ENCODE results near the gene TWNK. TPM values are rescaled to one million over a fixed set of nuclear protein-coding genes. Genes with fewer than 3 reads are reported as not detected.
A peak's percentile ranks its signal among the peaks of the same experiment; 100 is the strongest.

The TWNK gene
- total and polyA plus RNA-seq, 5 experiments from 2014 or later, result 5.3 to 18.2 (median 17.0) TPM

DNA sequence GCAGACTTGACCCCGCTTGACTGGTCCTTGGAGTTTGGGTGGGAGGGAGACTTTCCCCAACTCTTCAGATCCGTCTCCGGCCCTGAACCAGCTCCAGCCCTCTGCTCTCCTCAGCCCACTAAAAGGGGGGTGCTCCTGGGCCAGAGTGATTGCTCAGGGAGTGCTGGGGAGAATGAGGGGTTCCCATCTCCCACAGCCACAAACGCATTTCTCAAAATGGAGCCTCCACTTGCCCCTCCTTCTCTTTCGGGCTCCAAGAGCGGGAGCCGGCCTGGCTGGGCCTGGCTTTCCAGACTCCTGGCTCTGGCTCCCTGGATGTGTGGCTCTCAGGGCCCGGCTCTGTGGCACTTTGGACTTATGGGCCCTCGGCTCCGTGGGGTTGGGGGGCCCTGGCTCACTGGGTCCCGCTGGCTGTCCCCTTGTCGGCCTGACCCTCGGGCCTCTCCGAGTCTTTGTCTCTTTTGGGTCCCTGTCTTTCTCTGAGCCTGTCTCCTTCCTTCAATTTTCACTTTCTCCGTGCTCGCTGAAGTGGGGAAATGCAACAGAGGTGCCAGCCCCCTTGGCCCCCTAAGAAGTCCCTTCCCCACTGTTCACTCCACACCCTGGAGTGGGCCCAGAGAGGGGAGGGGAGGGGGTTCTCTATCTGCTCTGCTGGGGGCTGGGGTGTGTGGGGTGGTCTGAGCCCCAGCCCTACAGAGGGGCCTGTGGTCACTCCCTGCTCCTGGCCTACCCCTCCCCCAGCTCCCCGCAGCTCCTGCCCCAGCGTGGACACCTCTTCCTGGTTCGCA lies 13.0 kb downstream of the TWNK start:
- Mint-ChIP-seq H3K4me1 (peaks cover 21 to 33% (median 30%) of the 10 kb centered on the region in 4 donors), H3K9me3 (no peaks in the 10 kb centered on the region), H3K27me3 (no peaks in the 10 kb centered on the region), H3K27ac (peak overlapping the region in 9 of 10 donors; percentile 65 to 97 (median 81)), H3K36me3 (peaks cover 0 to 6% (median 0%) of the 10 kb centered on the region in 3 donors), H3K4me3 (peak overlapping the region; percentile 26 to 89 (median 79))
- ATAC-seq, result no peak
- POLR2A ChIA-PET, result interaction anchor here (1.3 to 5.7 kb wide), 5 partner anchors 12 to 32 kb away, joined by 4 to 82 read pairs (median 34); partner anchors contain the start of genes MRPL43, PDZD7, SFXN3 and TWNK
- peak in 1 of 10 donors; percentile 54 for DNase-seq

DNA sequence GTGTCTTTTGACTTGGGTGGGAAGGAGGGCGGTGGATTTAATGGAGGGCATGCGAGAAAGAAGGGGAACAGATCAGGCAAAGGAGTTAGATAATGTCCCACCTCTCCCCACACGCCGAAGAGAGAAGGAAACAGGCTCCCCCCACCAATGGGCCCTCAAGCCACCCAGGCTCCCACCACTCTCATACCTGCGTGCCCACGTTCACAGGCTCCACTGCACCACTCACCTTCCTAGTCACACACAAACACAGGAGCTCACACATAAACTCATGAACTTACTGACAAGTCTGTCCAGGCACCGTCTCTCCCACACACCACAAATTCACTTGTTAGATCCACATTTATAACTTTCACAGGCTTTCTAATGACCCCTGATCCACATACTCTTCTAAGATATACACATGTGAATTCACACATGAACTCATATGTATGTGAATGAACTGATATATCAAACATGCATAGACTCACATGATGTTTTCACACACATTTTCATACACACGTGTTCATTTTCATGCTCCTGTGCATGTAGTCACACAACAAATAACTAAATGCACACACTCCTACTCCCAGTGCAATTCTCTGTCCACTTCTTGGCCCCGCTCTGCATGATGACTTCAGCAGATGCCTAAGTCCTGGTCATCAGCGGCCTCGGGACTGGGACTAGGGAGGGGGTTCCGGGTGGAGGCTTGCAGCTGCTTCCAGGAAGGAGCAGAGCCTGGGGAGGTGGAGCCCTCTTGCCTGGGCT lies 13.7 kb downstream of the TWNK start:
- Mint-ChIP-seq H3K27ac (peak overlapping the region; percentile 13 to 97 (median 80)), H3K36me3 (peaks cover 0 to 7% (median 0%) of the 10 kb centered on the region in 3 donors), H3K27me3 (no peaks in the 10 kb centered on the region), H3K9me3 (no peaks in the 10 kb centered on the region), H3K4me3 (peak overlapping the region; percentile 26 to 89 (median 79)), H3K4me1 (peaks cover 21 to 32% (median 28%) of the 10 kb centered on the region in 4 donors)
- POLR2A ChIA-PET, result no interaction called here
- no peak for DNase-seq
- no peak for ATAC-seq

DNA sequence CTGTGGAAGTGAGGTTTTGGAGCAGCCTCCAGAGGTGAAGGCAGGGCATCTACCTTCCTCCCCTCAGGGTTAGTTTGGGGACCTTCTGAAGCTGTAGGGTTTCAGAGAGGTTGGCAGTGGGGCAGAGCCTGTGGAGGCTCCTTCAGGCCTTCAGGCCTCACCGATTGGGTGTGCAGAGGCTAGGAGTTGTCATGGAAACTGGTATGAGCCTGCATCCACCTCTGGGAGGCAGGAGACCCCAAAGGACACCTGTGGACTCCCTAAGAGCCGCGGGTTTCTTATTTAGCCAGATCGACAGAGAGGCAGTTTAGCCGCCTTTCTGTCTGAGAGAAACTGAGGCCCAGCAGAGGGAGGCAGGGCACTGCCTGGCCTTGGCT lies 14.3 kb downstream of the TWNK start:
- peak overlapping the region in 2 of 10 donors; percentile 90 to 97 for H3K27ac Mint-ChIP-seq

DNA sequence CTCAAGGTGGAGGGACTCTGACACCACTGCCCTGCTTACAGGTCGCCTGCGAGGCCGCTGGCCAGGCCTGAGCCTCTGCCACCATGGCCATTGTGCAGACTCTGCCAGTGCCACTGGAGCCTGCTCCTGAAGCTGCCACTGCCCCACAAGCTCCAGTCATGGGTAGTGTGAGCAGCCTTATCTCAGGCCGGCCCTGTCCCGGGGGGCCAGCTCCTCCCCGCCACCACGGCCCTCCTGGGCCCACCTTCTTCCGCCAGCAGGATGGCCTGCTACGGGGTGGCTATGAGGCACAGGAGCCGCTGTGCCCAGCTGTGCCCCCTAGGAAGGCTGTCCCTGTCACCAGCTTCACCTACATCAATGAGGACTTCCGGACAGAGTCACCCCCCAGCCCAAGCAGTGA lies 15.1 kb downstream of the TWNK start:
- Mint-ChIP-seq H3K4me3 (peak overlapping the region in 1 of 10 donors; percentile 4), H3K36me3 (peaks cover 0 to 9% (median 0%) of the 10 kb centered on the region in 3 donors), H3K9me3 (no peaks in the 10 kb centered on the region), H3K4me1 (peaks cover 16 to 26% (median 20%) of the 10 kb centered on the region in 4 donors), H3K27ac (no peak overlapping the region), H3K27me3 (no peaks in the 10 kb centered on the region)
- POLR2A ChIA-PET, result interaction anchor here (0.6 to 1.1 kb wide), 2 partner anchors 12 to 74 kb away, joined by 3 read pairs; no protein-coding TSS in a partner anchor
- ATAC-seq (no peak), DNase-seq (no peak)

More for the DNA sequence above, 14.3 kb downstream of the TWNK start:
- POLR2A ChIA-PET, result no interaction called here
- H3K9me3 Mint-ChIP-seq, result no peaks in the 10 kb centered on the region
- H3K27me3 Mint-ChIP-seq, result no peaks in the 10 kb centered on the region
- ATAC-seq (no peak), DNase-seq (no peak)
- no peak overlapping the region for H3K4me3 Mint-ChIP-seq
- H3K36me3 Mint-ChIP-seq, result peaks cover 0 to 9% (median 0%) of the 10 kb centered on the region in 3 donors
- peaks cover 17 to 26% (median 23%) of the 10 kb centered on the region in 4 donors for H3K4me1 Mint-ChIP-seq

DNA sequence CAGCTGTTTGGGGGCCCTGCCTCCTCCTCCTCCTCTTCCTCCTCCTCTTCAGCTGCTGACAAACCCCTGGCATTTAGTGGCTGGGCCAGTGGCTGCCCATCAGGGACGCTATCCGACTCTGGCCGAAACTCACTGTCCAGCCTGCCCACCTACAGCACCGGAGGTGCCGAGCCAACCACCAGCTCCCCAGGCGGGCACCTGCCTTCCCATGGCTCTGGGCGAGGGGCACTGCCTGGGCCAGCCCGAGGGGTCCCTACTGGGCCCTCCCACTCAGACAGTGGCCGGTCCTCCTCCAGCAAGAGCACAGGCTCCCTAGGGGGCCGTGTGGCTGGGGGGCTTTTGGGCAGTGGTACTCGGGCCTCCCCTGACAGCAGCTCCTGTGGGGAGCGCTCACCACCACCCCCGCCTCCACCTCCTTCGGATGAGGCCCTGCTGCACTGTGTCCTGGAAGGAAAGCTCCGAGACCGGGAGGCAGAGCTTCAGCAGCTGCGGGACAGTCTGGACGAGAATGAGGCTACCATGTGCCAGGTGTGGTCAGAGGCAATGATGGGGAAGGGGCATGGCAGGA lies 16.4 kb downstream of the TWNK start:
- peaks cover 0 to 9% (median 0%) of the 10 kb centered on the region in 3 donors for H3K36me3 Mint-ChIP-seq
- POLR2A ChIA-PET, result interaction anchor here (1.1 kb wide), 1 partner anchor 11 kb away, joined by 3 read pairs; no protein-coding TSS in a partner anchor
- ATAC-seq, result no peak

DNA sequence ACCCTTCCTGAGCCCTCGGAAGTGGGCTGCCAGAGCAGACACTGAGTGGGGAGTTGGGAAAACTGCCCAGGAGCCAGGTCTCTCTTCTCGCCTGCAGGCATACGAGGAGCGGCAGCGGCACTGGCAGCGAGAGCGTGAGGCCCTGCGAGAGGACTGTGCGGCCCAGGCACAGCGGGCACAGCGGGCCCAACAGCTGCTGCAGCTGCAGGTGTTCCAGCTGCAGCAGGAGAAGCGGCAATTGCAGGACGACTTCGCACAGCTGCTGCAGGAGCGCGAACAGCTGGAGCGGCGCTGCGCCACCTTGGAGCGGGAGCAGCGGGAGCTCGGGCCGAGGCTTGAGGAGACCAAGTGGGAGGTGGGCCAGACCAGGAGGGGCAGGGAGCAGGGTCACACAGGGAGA lies 18.0 kb downstream of the TWNK start:
- Mint-ChIP-seq H3K27me3 (no peaks in the 10 kb centered on the region), H3K4me3 (no peak overlapping the region), H3K36me3 (peaks cover 0 to 9% (median 0%) of the 10 kb centered on the region in 3 donors), H3K27ac (no peak overlapping the region), H3K9me3 (no peaks in the 10 kb centered on the region), H3K4me1 (peaks cover 7 to 10% (median 9%) of the 10 kb centered on the region in 4 donors)
- DNase-seq (no peak), ATAC-seq (no peak)
- POLR2A ChIA-PET, result interaction anchor here (1.2 kb wide), 1 partner anchor 11 kb away, joined by 4 read pairs; no protein-coding TSS in a partner anchor

More for the DNA sequence above, 16.4 kb downstream of the TWNK start:
- no peak overlapping the region for H3K27ac Mint-ChIP-seq
- DNase-seq, result no peak
- no peak overlapping the region for H3K4me3 Mint-ChIP-seq
- peaks cover 8 to 16% (median 11%) of the 10 kb centered on the region in 4 donors for H3K4me1 Mint-ChIP-seq
- H3K9me3 Mint-ChIP-seq, result no peaks in the 10 kb centered on the region
- no peaks in the 10 kb centered on the region for H3K27me3 Mint-ChIP-seq

DNA sequence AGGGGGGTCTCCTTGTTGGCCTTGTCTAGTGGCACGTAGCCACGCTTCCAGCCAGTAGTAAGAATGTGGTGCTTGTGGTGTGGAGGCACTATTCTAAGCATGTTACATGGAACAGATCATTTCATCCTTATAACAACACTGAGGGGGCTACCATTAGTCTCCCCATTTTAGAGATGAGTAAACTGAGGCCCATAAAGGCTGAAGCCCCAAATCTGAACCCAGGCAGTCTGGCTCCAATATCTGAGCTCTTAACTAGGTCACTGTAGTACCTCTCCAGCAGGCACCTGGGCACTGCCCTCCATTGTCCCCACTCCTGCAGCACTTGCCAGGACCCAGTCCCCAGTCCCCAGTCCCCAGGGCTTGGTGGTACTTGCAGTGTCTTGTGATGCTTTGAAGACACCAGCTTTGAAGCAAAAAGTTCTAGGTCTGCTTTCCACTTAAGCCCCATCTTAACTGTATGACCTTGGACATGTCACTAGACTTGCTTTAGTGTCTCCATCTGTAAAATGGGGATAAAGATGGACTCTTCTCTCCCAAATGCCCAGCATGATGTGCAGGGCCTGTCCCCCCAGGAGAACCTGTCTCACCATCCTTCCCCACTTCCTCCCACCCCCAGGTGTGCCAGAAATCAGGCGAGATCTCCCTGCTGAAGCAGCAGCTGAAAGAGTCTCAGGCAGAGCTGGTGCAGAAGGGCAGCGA lies 18.7 kb downstream of the TWNK start:
- no peak for ATAC-seq
- no peak overlapping the region for H3K4me3 Mint-ChIP-seq

DNA sequence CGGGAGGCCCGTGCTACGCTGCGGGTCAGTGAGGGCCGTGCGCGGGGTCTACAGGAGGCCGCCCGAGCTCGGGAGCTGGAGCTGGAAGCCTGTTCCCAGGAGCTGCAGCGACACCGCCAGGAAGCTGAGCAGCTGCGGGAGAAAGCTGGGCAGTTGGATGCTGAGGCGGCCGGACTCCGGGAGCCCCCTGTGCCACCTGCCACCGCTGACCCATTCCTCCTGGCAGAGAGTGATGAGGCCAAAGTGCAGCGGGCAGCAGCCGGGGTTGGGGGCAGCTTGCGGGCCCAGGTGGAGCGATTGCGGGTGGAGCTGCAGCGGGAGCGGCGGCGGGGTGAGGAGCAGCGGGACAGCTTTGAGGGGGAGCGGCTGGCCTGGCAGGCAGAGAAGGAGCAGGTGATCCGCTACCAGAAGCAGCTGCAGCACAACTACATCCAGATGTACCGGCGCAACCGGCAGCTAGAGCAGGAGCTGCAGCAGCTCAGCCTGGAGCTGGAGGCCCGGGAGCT lies 19.3 kb downstream of the TWNK start:
- Mint-ChIP-seq H3K4me3 (no peak overlapping the region), H3K27ac (no peak overlapping the region), H3K36me3 (peaks cover 0 to 9% (median 0%) of the 10 kb centered on the region in 3 donors), H3K9me3 (no peaks in the 10 kb centered on the region), H3K27me3 (no peaks in the 10 kb centered on the region), H3K4me1 (no peaks in the 10 kb centered on the region)
- no peak for ATAC-seq
- POLR2A ChIA-PET, result interaction anchor here (1.0 to 1.2 kb wide), 2 partner anchors 9 to 10 kb away, joined by 3 to 4 read pairs; no protein-coding TSS in a partner anchor
- no peak for DNase-seq

More for the DNA sequence above, 18.7 kb downstream of the TWNK start:
- DNase-seq, result no peak
- POLR2A ChIA-PET, result interaction anchor here (1.0 to 1.2 kb wide), 2 partner anchors 9 to 10 kb away, joined by 3 to 4 read pairs; no protein-coding TSS in a partner anchor
- Mint-ChIP-seq H3K27me3 (no peaks in the 10 kb centered on the region), H3K36me3 (peaks cover 0 to 9% (median 0%) of the 10 kb centered on the region in 3 donors), H3K27ac (peak overlapping the region in 1 of 10 donors; percentile 56), H3K9me3 (no peaks in the 10 kb centered on the region), H3K4me1 (peaks cover 3 to 4% (median 4%) of the 10 kb centered on the region in 4 donors)

DNA sequence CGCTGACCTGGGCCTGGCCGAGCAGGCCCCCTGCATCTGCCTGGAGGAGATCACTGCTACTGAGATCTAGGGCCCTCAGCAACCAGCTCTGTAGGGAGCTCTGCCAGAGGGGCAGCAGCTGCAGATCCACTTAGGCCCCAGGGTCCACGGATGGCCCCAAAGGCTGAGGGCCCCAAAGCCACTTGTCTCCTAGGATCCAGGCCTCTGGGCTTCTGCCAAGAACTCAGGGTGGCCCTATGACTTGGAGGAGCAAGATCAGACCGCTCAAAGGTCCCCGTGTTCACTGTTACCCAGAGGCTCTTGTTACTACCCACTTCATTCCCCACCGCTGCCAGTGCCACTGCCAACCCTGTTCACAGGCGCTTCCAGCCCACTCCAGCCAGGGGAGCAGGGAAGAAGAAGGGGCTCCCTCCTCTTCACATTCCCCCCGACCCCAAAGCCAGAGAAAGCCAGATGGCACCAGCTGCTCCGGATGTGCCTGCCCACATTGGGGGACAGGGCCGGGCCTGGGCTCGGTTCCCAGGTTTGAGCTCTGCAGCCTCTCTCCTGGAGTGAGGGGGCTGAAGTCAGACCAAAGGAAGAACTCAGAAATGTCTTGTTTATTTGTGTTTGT lies 19.9 kb downstream of the TWNK start:
- Mint-ChIP-seq H3K4me3 (no peak overlapping the region), H3K36me3 (peaks cover 0 to 9% (median 0%) of the 10 kb centered on the region in 3 donors), H3K9me3 (no peaks in the 10 kb centered on the region), H3K4me1 (no peaks in the 10 kb centered on the region), H3K27me3 (no peaks in the 10 kb centered on the region), H3K27ac (no peak overlapping the region)
- ATAC-seq (no peak), DNase-seq (no peak)
- POLR2A ChIA-PET, result interaction anchor here (0.6 to 1.5 kb wide), 3 partner anchors 8 to 720 kb away, joined by 3 to 7 read pairs (median 3); partner anchors contain the start of gene LZTS2

DNA sequence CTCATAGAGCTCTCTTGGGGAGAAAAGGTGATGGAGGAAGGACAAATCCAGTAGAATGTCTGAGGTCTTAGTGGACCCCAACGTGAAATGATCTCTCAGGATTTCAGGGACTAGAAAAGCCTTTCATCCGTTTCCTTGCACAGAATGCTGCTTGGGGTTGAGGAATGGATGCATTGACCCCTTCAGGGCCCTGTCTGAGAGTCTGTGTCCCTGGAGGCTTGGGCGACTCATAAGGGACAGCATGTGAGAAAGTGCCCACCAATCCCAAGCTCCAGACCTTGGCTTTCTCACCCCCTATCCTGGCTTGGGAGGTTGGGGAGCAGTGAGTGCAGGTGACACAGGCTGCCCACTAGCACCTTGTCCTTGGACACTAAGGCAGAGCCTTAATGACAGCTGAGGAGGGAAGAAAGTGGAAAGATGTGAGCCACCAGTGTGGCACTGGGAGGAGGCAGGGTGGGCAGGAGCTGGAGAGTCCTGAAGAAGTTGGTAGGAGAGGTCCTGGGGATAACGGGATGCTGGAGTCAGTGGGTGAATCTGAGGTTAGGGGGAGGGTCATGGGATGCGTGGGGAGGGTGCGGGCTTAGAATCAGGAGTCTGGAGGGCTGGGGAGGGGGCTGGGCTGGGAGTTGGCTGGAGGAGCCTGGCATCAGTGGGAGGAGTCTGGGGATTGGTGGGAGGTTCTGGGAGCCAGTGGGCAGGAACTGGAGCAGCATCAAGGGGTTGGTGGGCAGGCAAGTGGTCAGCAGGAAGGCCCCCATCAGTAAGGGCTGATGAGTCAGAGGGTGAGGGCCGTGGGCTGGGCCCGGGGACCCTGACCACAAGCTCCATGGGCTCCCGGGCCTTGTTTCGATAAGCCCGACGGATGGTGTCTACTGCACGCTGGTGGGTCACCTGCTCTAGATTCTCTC lies 20.8 kb downstream of the TWNK start:
- Mint-ChIP-seq H3K9me3 (no peaks in the 10 kb centered on the region), H3K4me1 (peaks cover 5 to 7% (median 5%) of the 10 kb centered on the region in 4 donors), H3K27me3 (peaks cover 0 to 4% (median 1%) of the 10 kb centered on the region in 5 donors), H3K27ac (no peak overlapping the region), H3K36me3 (peaks cover 0 to 8% (median 0%) of the 10 kb centered on the region in 3 donors), H3K4me3 (no peak overlapping the region)
- POLR2A ChIA-PET, result interaction anchor here (0.6 to 1.5 kb wide), 3 partner anchors 9 to 721 kb away, joined by 3 to 7 read pairs (median 3); partner anchors contain the start of gene LZTS2
- ATAC-seq (no peak), DNase-seq (no peak)
